ENCODE measurements around the gene TRIM39.
"Not testable (repeated sequence)": the region's sequence is repeated elsewhere in the genome, so short reads cannot be mapped to it uniquely, and the experiment has no call there.

Gene TRIM39

DNA sequence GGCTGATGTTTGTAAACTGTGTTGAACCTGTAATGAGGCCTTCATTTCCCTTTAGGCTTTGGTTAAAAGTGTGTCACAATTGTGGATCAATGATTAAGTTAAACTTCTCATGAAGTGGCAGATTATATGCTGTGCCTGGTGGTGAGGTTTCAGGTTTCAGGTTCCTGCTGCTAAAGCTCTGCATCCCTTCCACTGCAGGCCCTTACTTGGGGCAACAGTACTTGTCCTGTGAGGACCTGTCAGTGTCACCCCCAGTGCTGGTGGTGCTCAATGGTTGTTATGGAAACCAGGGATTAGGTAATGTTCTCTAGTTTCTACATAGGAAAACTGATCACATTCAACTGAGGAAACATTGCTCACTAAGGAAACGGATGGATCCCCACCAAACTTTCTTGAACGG lies 36.7 kb downstream of the TRIM39 start:
- DNase-seq (ENCODE audit: low read depth in 2 of 2): no peak

DNA sequence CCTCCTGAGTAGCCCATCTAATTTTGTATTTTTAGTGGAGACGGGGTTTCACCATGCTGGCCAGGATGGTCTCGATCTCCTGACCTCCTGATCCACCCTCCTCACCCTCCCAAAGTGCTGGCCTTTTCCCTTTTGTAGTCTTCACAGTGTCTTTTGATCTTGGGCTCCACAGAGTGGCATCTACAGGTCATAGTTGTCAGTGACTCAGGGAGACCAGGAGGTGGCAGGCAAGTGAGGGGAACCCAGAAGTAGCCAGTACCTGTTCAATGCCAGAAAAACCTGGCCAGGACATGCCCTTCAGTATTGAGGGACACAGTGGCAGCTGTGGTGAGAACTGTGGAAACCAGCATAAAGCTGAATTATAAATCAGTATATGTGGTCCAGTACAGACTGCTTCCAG lies 37.9 kb downstream of the TRIM39 start:
- DNase-seq (ENCODE audit: low read depth in 2 of 2): no peak

DNA sequence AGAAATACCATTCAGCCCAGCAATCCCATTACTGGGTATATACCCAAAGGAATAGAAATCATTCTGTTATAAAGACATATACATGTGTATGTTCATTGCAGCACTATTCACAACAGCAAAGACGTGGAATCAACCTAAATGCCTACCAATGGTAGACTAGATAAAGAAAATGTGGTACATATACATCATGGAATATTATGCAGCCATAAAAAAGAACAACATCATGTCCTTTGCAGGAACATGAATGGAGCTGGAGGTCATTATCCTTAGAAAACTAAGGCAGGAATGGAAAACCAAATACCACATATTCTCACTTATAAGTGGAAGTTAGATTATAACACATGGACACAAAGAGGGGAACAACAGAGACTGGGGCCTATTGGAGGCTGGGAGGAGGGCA lies 42.6 kb downstream of the TRIM39 start:
- not testable (repeated sequence) for DNase-seq (ENCODE audit: low read depth in 2 of 2)

DNA sequence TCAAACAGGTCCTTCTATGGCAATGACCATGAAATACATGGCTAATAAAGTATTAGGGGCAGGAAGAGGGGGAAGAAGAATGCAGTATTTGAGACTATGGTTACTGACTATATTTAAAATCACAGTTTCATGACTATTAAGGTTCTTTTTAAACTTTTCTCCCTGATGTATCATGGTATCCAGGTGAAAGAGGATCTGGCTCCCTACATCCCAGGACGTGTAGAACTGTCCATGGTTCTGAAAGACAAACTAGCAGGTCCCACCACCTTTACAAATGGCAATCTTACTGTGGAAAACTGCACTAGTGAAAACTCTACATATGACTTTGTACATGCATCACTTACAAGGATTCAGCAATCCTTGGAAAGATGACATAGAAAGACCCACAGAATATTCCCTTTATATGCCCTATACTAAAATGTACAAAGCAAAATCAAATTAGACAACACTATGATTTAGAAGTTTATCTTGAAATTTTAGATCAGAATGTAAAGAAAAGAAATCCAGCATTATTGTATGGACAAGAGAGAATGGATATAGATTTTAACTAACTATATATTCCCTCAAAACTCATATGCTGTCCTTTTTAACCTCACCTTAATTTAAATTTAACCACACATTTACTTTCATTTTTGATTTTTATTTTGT lies 51.7 kb downstream of the TRIM39 start:
- no peak for DNase-seq (ENCODE audit: low read depth in 2 of 2)

- no peak for DNase-seq (ENCODE audit: low read depth in 2 of 2)
Measured at GRCh38 chr6:30380464-30380863, 53.7 kb downstream of the TRIM39 start.

DNA sequence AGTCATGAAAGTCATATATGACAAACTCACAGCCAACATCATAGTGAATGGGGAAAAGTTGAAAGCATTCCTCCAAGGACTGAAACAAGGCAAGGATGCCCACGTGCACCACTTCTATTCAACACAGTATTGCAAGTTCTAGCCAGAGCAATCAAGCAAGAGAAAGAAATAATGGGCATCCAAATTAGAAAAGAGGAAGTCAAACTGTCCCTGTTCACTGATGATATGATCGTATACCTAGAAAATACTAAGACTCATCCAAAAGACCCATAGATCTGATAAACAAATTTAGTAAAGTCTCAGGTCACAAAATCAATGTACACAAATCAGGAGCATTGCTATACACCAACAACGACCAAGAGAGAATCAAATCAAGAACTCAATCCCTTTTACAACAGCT lies 59.4 kb downstream of the TRIM39 start:
- no peak for DNase-seq (ENCODE audit: low read depth in 2 of 2)

DNA sequence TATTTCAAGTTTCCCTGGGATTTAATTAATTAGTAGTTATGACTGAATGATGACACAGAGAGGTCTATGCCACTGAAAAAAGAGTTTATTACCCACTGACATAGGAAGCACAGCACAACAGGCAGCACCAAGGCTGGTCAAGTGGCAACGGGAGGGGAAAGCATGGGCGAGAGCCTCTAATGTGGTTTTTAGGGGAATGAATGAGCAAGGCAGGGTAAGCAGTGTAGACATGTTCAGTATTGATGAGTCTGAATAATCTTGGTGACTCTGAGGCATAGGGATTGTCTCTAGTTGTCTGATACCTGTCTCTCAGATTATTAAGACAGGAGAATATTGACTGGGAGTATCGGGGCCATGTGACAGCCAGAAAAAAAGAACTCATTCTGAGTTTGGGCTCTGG lies 64.5 kb downstream of the TRIM39 start:
- no peak for DNase-seq (ENCODE audit: low read depth in 2 of 2)
